HepG2 (cell line): ENCODE measurements around the gene BLOC1S1. TPM values are rescaled to one million over a fixed set of nuclear protein-coding genes. Genes with fewer than 3 reads are reported as not detected.

Experiments used
- ATAC-seq: fragments of 200-7000 bp; cut with Tn5 transposase; 3 replicates; pipeline ENCODE4 v1.9.1; 2020; ENCODE audit warnings: mild to moderate bottlenecking, moderate library complexity
- BruUV-seq: library from RNA; stranded (reverse); fragments of 400-500 nt; replicated peaks from 2 replicates; lab custom pipeline; 2021; lab: Mats Ljungman, UMichigan
- CTCF ChIA-PET: fragments of 300-600 bp; formaldehyde crosslinking; extraction: SDS; loops from one replicate; lab custom pipeline; 2021; ENCODE audit warnings: low total read pairs, inconsistent platforms, low intra/inter-chr PET ratio; lab: Yijun Ruan, JAX
- POLR2A ChIA-PET: fragments of 350-600 bp; sonication (Branson Sonifier 250); formaldehyde crosslinking; loops from one replicate; lab custom pipeline; 2020; ENCODE audit warnings: antibody characterized with exemption, inconsistent platforms; lab: Yijun Ruan, JAX
- DNase-seq: peaks from one replicate; pipeline ENCODE4 v3.0.0-alpha.2; 2015; ENCODE audit warnings: low spot score
- FAIRE-seq: peaks from 3 replicates; lab custom pipeline; 2011; peaks lifted over from hg19 to GRCh38; lab: Jason Lieb, UNC
- H2AFZ ChIP-seq: one replicate; pipeline ENCODE4 v1.6.1; 2011; ENCODE audit warnings: low read length, inconsistent platforms
- H3K27ac ChIP-seq: fragments of 300-600 bp; 3 replicates; pipeline ENCODE4 v1.8.0; 2011; ENCODE audit warnings: mixed run types, mild to moderate bottlenecking, mixed read lengths, low read length, inconsistent platforms; ENCODE audit not compliant: insufficient read depth; ENCODE audit errors: extremely low read length
- H3K27me3 ChIP-seq, 2 experiments: fragments of 200-600 bp in 1 of 2; 2 replicates in 1 of 2; 3 replicates in 1 of 2; pipeline versions ENCODE4 v1.6.0 to v1.8.0; 2011; ENCODE audit warnings: low read length in 2 of 2, mild to moderate bottlenecking in 2 of 2, moderate library complexity in 2 of 2, inconsistent platforms in 1 of 2; ENCODE audit not compliant: insufficient read depth in 2 of 2, control insufficient read depth in 1 of 2
- H3K36me3 ChIP-seq, 2 experiments: fragments of 200-600 bp in 1 of 2; replicated peaks in 1 of 2; 2 replicates in 1 of 2; 3 replicates in 1 of 2; pipeline versions ENCODE4 v1.5.1 to v1.8.0; 2011; ENCODE audit warnings: low read length in 2 of 2, inconsistent platforms in 1 of 2; ENCODE audit not compliant: insufficient read depth in 2 of 2, control insufficient read depth in 1 of 2
- H3K4me1 ChIP-seq: 2 replicates; pipeline ENCODE4 v1.5.1; 2012; ENCODE audit warnings: low read length, inconsistent platforms; ENCODE audit not compliant: insufficient read depth
- H3K4me2 ChIP-seq: 2 replicates; pipeline ENCODE4 v1.6.0; 2011; ENCODE audit warnings: low read depth, low read length, inconsistent platforms
- H3K4me3 ChIP-seq, 3 experiments: fragments of 200-600 bp in 1 of 3; sonication (generic), shearing (Covaris generic) in 1 of 3; replicated peaks in 1 of 3; 2 replicates each; pipeline ENCODE4 v1.5.1; 2011 to 2016; ENCODE audit warnings: low read length in 3 of 3, inconsistent platforms in 2 of 3, low read depth in 2 of 3, mild to moderate bottlenecking in 2 of 3, control low read depth in 1 of 3, mixed read lengths in 1 of 3; ENCODE audit not compliant: insufficient read depth in 1 of 3
- H3K79me2 ChIP-seq: one replicate; pipeline ENCODE4 v1.6.1; 2011; ENCODE audit warnings: low read length, inconsistent platforms; ENCODE audit not compliant: insufficient read depth
- H3K9ac ChIP-seq: 2 replicates; pipeline ENCODE4 v1.6.0; 2011; ENCODE audit warnings: mild to moderate bottlenecking, low read depth, low read length, inconsistent platforms; ENCODE audit not compliant: insufficient read depth
- H3K9me3 ChIP-seq: 2 replicates; pipeline ENCODE4 v1.5.1; 2012; ENCODE audit warnings: mild to moderate bottlenecking, low read length
- H4K20me1 ChIP-seq: 2 replicates; pipeline ENCODE4 v1.6.0; 2011; ENCODE audit warnings: inconsistent platforms, mild to moderate bottlenecking, low read length, moderate library complexity; ENCODE audit not compliant: insufficient read depth
- EP300 ChIP-seq, 3 experiments: sonication (generic) in 1 of 3; formaldehyde crosslinking in 1 of 3; IDR thresholded peaks; 2 replicates each; pipeline versions ENCODE4 v1.5.1 to v1.6.1; 2011 to 2020; ENCODE audit warnings: low read depth in 2 of 3, low read length in 2 of 3, borderline replicate concordance in 1 of 3, improper control_type of control experiment in 1 of 3, mild to moderate bottlenecking in 1 of 3, missing genetic modification reagents in 1 of 3, moderate library complexity in 1 of 3
- FOXC1 ChIP-seq: sonication (generic); formaldehyde crosslinking; IDR thresholded peaks from 2 replicates; pipeline ENCODE4 v1.8.0; 2022; ENCODE audit warnings: mild to moderate bottlenecking, missing genetic modification reagents, borderline replicate concordance
- HNF1B ChIP-seq: sonication (generic); formaldehyde crosslinking; IDR thresholded peaks from 2 replicates; pipeline ENCODE4 v1.5.1; 2020; ENCODE audit warnings: mild to moderate bottlenecking, moderate library complexity, missing genetic modification reagents
- MEIS1 ChIP-seq: sonication (generic); formaldehyde crosslinking; IDR thresholded peaks from 2 replicates; pipeline ENCODE4 v1.9.0; 2021; ENCODE audit warnings: mild to moderate bottlenecking, missing genetic modification reagents, moderate library complexity, borderline replicate concordance
- ONECUT2 ChIP-seq: sonication (generic); formaldehyde crosslinking; IDR thresholded peaks from 2 replicates; pipeline ENCODE4 v1.4.0; 2020; ENCODE audit warnings: missing genetic modification reagents
- RAD21 ChIP-seq: fragments of 450-650 bp; formaldehyde crosslinking; IDR thresholded peaks from 2 replicates; pipeline ENCODE4 v1.5.0; 2020; ENCODE audit warnings: mild to moderate bottlenecking
- RORA ChIP-seq: sonication (generic); formaldehyde crosslinking; IDR thresholded peaks from 2 replicates; pipeline ENCODE4 v1.5.0; 2020; ENCODE audit warnings: mild to moderate bottlenecking, missing genetic modification reagents, moderate library complexity
- SIX1 ChIP-seq: sonication (generic); formaldehyde crosslinking; IDR thresholded peaks from 2 replicates; pipeline ENCODE4 v1.4.0; 2020; ENCODE audit warnings: missing genetic modification reagents, borderline replicate concordance
- TBX2 ChIP-seq: sonication (generic); formaldehyde crosslinking; IDR thresholded peaks from 2 replicates; pipeline ENCODE4 v1.5.0; 2020; ENCODE audit warnings: missing genetic modification reagents, mild to moderate bottlenecking, borderline replicate concordance
- ZBTB7A ChIP-seq: sonication (generic); formaldehyde crosslinking; IDR thresholded peaks from 2 replicates; pipeline ENCODE4 v1.8.0; 2022; ENCODE audit warnings: mild to moderate bottlenecking, missing genetic modification reagents
- ZNF264 ChIP-seq: sonication (generic); formaldehyde crosslinking; IDR thresholded peaks from 2 replicates; pipeline ENCODE4 v1.4.0; 2020; ENCODE audit warnings: missing genetic modification reagents
- ZNF3 ChIP-seq: IDR thresholded peaks from 2 replicates; pipeline ENCODE4 v1.7.0; 2017; ENCODE audit warnings: inconsistent platforms
- ZNF501 ChIP-seq: sonication (generic); formaldehyde crosslinking; IDR thresholded peaks from 2 replicates; pipeline ENCODE4 v1.5.1; 2020; ENCODE audit warnings: mild to moderate bottlenecking, moderate library complexity, missing genetic modification reagents
- ZNF616 ChIP-seq: sonication (generic); formaldehyde crosslinking; IDR thresholded peaks from 2 replicates; pipeline ENCODE4 v1.5.0; 2020; ENCODE audit warnings: low read depth, mild to moderate bottlenecking, missing genetic modification reagents
- ZNF652 ChIP-seq: IDR thresholded peaks from 2 replicates; pipeline ENCODE4 v1.6.1; 2016; ENCODE audit warnings: low read depth, borderline replicate concordance
- ZNF740 ChIP-seq: sonication (generic); formaldehyde crosslinking; IDR thresholded peaks from 2 replicates; pipeline ENCODE4 v1.4.0; 2020; ENCODE audit warnings: missing genetic modification reagents
- ZSCAN30 ChIP-seq: sonication (generic); formaldehyde crosslinking; IDR thresholded peaks from 2 replicates; pipeline ENCODE4 v1.5.0; 2020; ENCODE audit warnings: mild to moderate bottlenecking, missing genetic modification reagents
- WGBS: methylation state at CpG from one replicate; pipeline ENCODE4 v1.1.6; 2017; ENCODE audit warnings: low lambda C conversion rate; 5-methylcytosine and 5-hydroxymethylcytosine counted together
- in situ Hi-C: cut with HindIII; loops from 2 replicates; pipeline ENCODE4 v1.10.0; 2017; ENCODE audit warnings: low pct_unique_long_range_greater_than_20kb; ENCODE audit not compliant: extremely low pct_ligation_motif_present
- intact Hi-C: fragments of 100-400 bp; cut with micrococcal nuclease; formaldehyde crosslinking; loops from one replicate; pipeline ENCODE4 v1.10.0; 2022; ENCODE audit not compliant: unreplicated experiment
- polyA plus RNA-seq, 8 experiments: library from polyadenylated mRNA; depleted of rRNA in 3 of 8; stranded (reverse) in 7 of 8; unstranded in 1 of 8; fragments of >200 nt; fragmentation: Illumina TruSeq in 4 of 8; extraction: Trizol in 4 of 8; gene quantifications; 2 replicates each; pipeline versions ENCODE4 v1.2.1 to v1.2.3, GENCODE V29; 2011 to 2016; ENCODE audit warnings: low read depth in 4 of 8, missing spikeins in 1 of 8, mixed read lengths in 1 of 8; ENCODE audit not compliant: insufficient read depth in 1 of 8
- total RNA-seq, 5 experiments: library from RNA; depleted of rRNA; stranded (reverse); fragments of >200 nt; fragmentation: Illumina TruSeq; extraction: Trizol; gene quantifications; 2 replicates each; pipeline ENCODE4 v1.2.3, GENCODE V29; 2016; ENCODE audit warnings: low read depth in 1 of 5
- TF ChIP-seq, protein P1 (sequence below): sonication (generic); formaldehyde crosslinking; IDR thresholded peaks from 2 replicates; pipeline ENCODE4; 2020; ENCODE audit warnings: missing genetic modification reagents, mild to moderate bottlenecking, borderline replicate concordance

Gene BLOC1S1
- total and polyA plus RNA-seq, 2 of the 13 experiments (the other 11 are each of a cell fraction or from before 2014, with no cell fraction given) = 55.1 to 95.3 TPM

DNA sequence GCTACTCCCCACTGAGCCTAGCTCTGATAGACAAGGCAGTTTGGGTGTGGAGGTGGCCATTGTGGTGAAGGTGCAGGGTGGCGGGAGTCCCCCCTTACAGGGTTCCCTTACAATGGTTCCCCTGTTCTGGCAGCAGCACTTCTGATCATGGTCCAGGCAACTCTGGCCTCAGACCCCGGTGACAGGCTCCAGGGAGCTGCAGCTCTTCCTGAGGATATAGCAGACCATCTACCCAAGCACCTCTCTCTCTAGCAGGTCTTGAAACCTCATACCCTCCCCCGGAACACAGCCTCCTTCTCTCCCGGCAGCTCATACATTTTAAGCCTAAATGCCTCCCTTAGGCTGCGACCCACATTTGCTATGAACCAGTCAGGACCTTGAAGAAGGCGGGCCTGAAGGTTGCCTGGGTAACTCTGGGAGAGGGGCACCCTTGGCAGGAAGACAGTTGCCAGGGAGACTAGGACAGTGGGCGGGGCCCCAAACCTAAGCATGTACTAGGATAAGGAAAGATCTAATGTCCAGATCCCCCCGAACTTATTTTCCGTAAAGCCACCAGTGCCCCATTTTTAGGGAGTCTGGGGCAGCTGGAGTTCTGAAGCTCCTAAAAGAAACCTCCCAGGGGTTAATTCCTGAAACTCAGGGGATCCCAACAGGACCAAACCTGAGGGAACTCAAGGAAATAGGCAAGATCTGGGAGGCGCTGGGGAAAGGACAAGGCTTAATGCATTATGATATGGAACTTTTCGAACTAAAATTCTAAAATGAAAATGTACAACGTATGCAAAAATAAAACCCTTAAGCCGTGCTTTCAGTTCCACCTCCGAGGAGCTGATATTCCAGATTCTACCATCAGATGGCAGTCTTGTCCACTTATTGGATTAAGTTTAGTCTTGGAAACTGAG is 22.5 kb downstream of the BLOC1S1 start:
- Histone ChIP-seq H2AFZ (peak overlapping the region; percentile 85), H3K27ac (peak overlapping the region; percentile 34), H3K9ac (peak overlapping the region; percentile 39), H3K27me3 (peaks cover 0 to 6% of the 10 kb centered on the region in 2 experiments; a peak in 2 of 5 replicates), H3K4me2 (peak overlapping the region; percentile 84), H3K9me3 (no peaks in the 10 kb centered on the region), H3K79me2 (no peaks in the 10 kb centered on the region), H3K4me1 (peaks cover 36% of the 10 kb centered on the region), H4K20me1 (no peaks in the 10 kb centered on the region), H3K4me3 (peak overlapping the region; percentile 50 to 66 (median 63)), H3K36me3 (no peaks in the 10 kb centered on the region)
- ATAC-seq (peak; percentile 57), FAIRE-seq (peak; percentile 96), DNase-seq (peak; percentile 72)
- POLR2A ChIA-PET = interaction anchor here (0.8 to 3.1 kb wide), 14 partner anchors 9 to 342 kb away, joined by 3 to 27 read pairs (median 4); partner anchors contain the start of genes CD63, DNAJC14, ORMDL2 and PYM1
- CTCF ChIA-PET = interaction anchor here (0.7 to 3.3 kb wide), 9 partner anchors 56 to 451 kb away, joined by 3 to 23 read pairs (median 3); partner anchors contain the start of gene SMARCC2
- WGBS = 0% methylated on average over 12 of the region's 14 CpGs
- in situ Hi-C loops (loop anchor here (5.0 kb wide), 4 partner anchors 59 to 294 kb away; no protein-coding TSS in a partner anchor), intact Hi-C loops (loop anchor here (1.0 to 5.0 kb wide), 3 partner anchors 59 to 299 kb away; partner anchors contain the start of gene DGKA)
- BruUV-seq = no TSS peak
- TF ChIP-seq ZNF652 (CRISPR knock-in tag) (peak; percentile 72), ZNF3 (no peak), TBX2 (no peak), HNF1B (CRISPR knock-in tag) (0 out of 2 replicates have a peak, but pooled peaks have one; percentile 38), EP300 (IDR thresholded peaks at IDR 0.05; ENCODE audit: low read depth in 2 of 2, low read length in 2 of 2) (peak in 1 of 2 experiments; percentile 88; a peak in 1 of 4 replicates), EP300 (CRISPR knock-in tag; IDR thresholded peaks at IDR 0.05; ENCODE audit: borderline replicate concordance) (no peak), ZBTB7A (CRISPR knock-in tag) (no peak), ZSCAN30 (no peak), RORA (CRISPR knock-in tag) (no peak), ZNF501 (CRISPR knock-in tag) (0 out of 2 replicates have a peak, but pooled peaks have one; percentile 29), RAD21 (CRISPR knock-in tag) (peak; percentile 71; the same call in 1 of the 2 replicates), ZNF616 (CRISPR knock-in tag) (no peak), ONECUT2 (CRISPR knock-in tag) (no peak), ZNF264 (no peak), FOXC1 (CRISPR knock-in tag) (0 out of 2 replicates have a peak, but pooled peaks have one; percentile 39), ZNF740 (CRISPR knock-in tag) (no peak), MEIS1 (no peak), SIX1 (CRISPR knock-in tag) (no peak)
- TF ChIP-seq, protein P1, sequence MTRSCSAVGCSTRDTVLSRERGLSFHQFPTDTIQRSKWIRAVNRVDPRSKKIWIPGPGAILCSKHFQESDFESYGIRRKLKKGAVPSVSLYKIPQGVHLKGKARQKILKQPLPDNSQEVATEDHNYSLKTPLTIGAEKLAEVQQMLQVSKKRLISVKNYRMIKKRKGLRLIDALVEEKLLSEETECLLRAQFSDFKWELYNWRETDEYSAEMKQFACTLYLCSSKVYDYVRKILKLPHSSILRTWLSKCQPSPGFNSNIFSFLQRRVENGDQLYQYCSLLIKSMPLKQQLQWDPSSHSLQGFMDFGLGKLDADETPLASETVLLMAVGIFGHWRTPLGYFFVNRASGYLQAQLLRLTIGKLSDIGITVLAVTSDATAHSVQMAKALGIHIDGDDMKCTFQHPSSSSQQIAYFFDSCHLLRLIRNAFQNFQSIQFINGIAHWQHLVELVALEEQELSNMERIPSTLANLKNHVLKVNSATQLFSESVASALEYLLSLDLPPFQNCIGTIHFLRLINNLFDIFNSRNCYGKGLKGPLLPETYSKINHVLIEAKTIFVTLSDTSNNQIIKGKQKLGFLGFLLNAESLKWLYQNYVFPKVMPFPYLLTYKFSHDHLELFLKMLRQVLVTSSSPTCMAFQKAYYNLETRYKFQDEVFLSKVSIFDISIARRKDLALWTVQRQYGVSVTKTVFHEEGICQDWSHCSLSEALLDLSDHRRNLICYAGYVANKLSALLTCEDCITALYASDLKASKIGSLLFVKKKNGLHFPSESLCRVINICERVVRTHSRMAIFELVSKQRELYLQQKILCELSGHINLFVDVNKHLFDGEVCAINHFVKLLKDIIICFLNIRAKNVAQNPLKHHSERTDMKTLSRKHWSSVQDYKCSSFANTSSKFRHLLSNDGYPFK = no peak
